GM12878 (cell line): ENCODE results near the gene RIPOR3. TPM values are rescaled to one million over a fixed set of nuclear protein-coding genes. Genes with fewer than 3 reads are reported as not detected.

Experiments used
- ATAC-seq: fragments of 200-7000 bp; cut with Tn5 transposase; 3 replicates; pipeline ENCODE4 v1.9.1; 2020; ENCODE audit warnings: mild to moderate bottlenecking, moderate library complexity
- BruUV-seq: library from RNA; stranded (reverse); fragments of 400-500 nt; replicated peaks from 2 replicates; lab custom pipeline; 2021; lab: Mats Ljungman, UMichigan
- CTCF ChIA-PET: fragments of 300-600 bp; sonication (Branson Sonifier 250); formaldehyde crosslinking; extraction: SDS; loops from one replicate; lab custom pipeline; 2021; ENCODE audit warnings: inconsistent platforms; lab: Yijun Ruan, JAX
- POLR2A ChIA-PET: fragments of 350-600 bp; formaldehyde crosslinking; extraction: SDS; loops from one replicate; lab custom pipeline; 2021; ENCODE audit warnings: inconsistent platforms; lab: Charles Lee
- RAD21 ChIA-PET: fragments of 300-600 bp; sonication (Branson Sonifier 250); formaldehyde crosslinking; loops from one replicate; lab custom pipeline; 2023; ENCODE audit warnings: antibody characterized with exemption; ENCODE audit not compliant: unreplicated experiment; lab: Charles Lee
- SMC1A ChIA-PET: fragments of 300-600 bp; sonication (Branson Sonifier 250); formaldehyde crosslinking; loops from one replicate; lab custom pipeline; 2023; ENCODE audit not compliant: unreplicated experiment, uncharacterized antibody; lab: Charles Lee
- DNase-seq: peaks from one replicate; pipeline ENCODE4 v3.0.0-alpha.2; 2011; ENCODE audit warnings: low read depth, low spot score
- FAIRE-seq: peaks from 3 replicates; lab custom pipeline; 2011; peaks lifted over from hg19 to GRCh38; lab: Jason Lieb, UNC
- H2AFZ ChIP-seq: 2 replicates; pipeline ENCODE4 v1.6.0; 2011; ENCODE audit warnings: low read depth, low read length, control low read depth; ENCODE audit not compliant: control insufficient read depth
- H3K27ac ChIP-seq: 2 replicates; pipeline ENCODE4 v1.5.1; 2011; ENCODE audit warnings: control low read depth; ENCODE audit not compliant: control insufficient read depth, insufficient read depth
- H3K27me3 ChIP-seq, 2 experiments: replicated peaks in 1 of 2; 2 replicates each; pipeline versions ENCODE4 v1.6.0 to v1.6.1; 2011; ENCODE audit warnings: low read length in 1 of 2; ENCODE audit not compliant: control insufficient read depth in 2 of 2, insufficient read depth in 2 of 2
- H3K36me3 ChIP-seq, 2 experiments: 2 replicates each; pipeline ENCODE4 v1.5.1; 2011; ENCODE audit warnings: low read length in 1 of 2; ENCODE audit not compliant: control insufficient read depth in 2 of 2, insufficient read depth in 2 of 2
- H3K4me1 ChIP-seq: 2 replicates; pipeline ENCODE4 v1.6.1; 2011; ENCODE audit warnings: mild to moderate bottlenecking, low read length, moderate library complexity, mixed read lengths; ENCODE audit not compliant: control insufficient read depth, insufficient read depth
- H3K4me2 ChIP-seq: 2 replicates; pipeline ENCODE4 v1.6.0; 2011; ENCODE audit warnings: control low read depth; ENCODE audit not compliant: control insufficient read depth, insufficient read depth
- H3K4me3 ChIP-seq: fragments of 200-600 bp; sonication (generic); 2 replicates; pipeline ENCODE4 v1.5.1; 2016
- H3K79me2 ChIP-seq: 2 replicates; pipeline ENCODE4 v1.6.0; 2011; ENCODE audit warnings: low read length; ENCODE audit not compliant: control insufficient read depth, insufficient read depth
- H3K9ac ChIP-seq: 2 replicates; pipeline ENCODE4 v1.8.0; 2011; ENCODE audit warnings: low read length, control low read depth, mixed read lengths; ENCODE audit not compliant: control insufficient read depth, insufficient read depth
- H3K9me3 ChIP-seq: replicated peaks from 3 replicates; pipeline ENCODE4 v1.5.1; 2011; ENCODE audit warnings: mild to moderate bottlenecking, low read length; ENCODE audit not compliant: control insufficient read depth, insufficient read depth
- H4K20me1 ChIP-seq: 2 replicates; pipeline ENCODE4 v1.6.0; 2011; ENCODE audit not compliant: control insufficient read depth, insufficient read depth
- BACH1 ChIP-seq: fragments of 450-650 bp; IDR thresholded peaks from 2 replicates; pipeline ENCODE4 v1.6.1; 2017; ENCODE audit warnings: mild to moderate bottlenecking, borderline replicate concordance
- CBX5 ChIP-seq: sonication (generic); IDR thresholded peaks from 2 replicates; pipeline ENCODE4 v1.6.1; 2016; ENCODE audit warnings: low read depth, moderate library complexity, mild to moderate bottlenecking, inconsistent platforms
- CTCF ChIP-seq, 3 experiments: IDR thresholded peaks in 2 of 3; conservative IDR thresholded peaks in 1 of 3; 2 replicates each; pipeline ENCODE4 v1.5.1; 2011; ENCODE audit warnings: low read depth in 3 of 3, low read length in 3 of 3, mild to moderate bottlenecking in 3 of 3, control low read depth in 2 of 3, moderate library complexity in 2 of 3, inconsistent platforms in 1 of 3, mixed read lengths in 1 of 3; ENCODE audit not compliant: control insufficient read depth in 2 of 3, insufficient read depth in 1 of 3; ENCODE audit errors: extremely low read depth in 1 of 3
- ETV6 ChIP-seq, 2 experiments: fragments of 450-650 bp in 1 of 2; IDR thresholded peaks in 1 of 2; conservative IDR thresholded peaks in 1 of 2; 2 replicates each; pipeline ENCODE4 v1.6.1; 2014; ENCODE audit warnings: antibody characterized with exemption in 1 of 2, borderline replicate concordance in 1 of 2, low read depth in 1 of 2, mild to moderate bottlenecking in 1 of 2, moderate library complexity in 1 of 2
- FOS ChIP-seq: IDR thresholded peaks from 3 replicates; pipeline ENCODE4 v1.6.1; 2011; ENCODE audit warnings: borderline replicate concordance; ENCODE audit not compliant: insufficient read length; ENCODE audit errors: extremely low read depth
- HDAC2 ChIP-seq: fragments of 200-600 bp; sonication (generic); IDR thresholded peaks from 2 replicates; pipeline ENCODE4 v1.6.1; 2017
- IRF5 ChIP-seq: fragments of 450-650 bp; IDR thresholded peaks from 2 replicates; pipeline ENCODE4 v1.6.1; 2017; ENCODE audit warnings: borderline replicate concordance
- PML ChIP-seq: IDR thresholded peaks from 2 replicates; pipeline ENCODE4 v1.6.1; 2012; ENCODE audit warnings: low read length, inconsistent platforms
- POLR2AphosphoS2 ChIP-seq: IDR thresholded peaks from 2 replicates; pipeline ENCODE4 v1.6.1; 2011; ENCODE audit warnings: low read depth, mild to moderate bottlenecking, low read length, improper control_type of control experiment, moderate library complexity
- POLR2AphosphoS5 ChIP-seq: IDR thresholded peaks from 2 replicates; pipeline ENCODE4 v1.6.1; 2011; ENCODE audit warnings: mild to moderate bottlenecking, low read length, inconsistent platforms
- SKIL ChIP-seq: fragments of 450-650 bp; IDR thresholded peaks from 2 replicates; pipeline ENCODE4 v1.6.1; 2017; ENCODE audit warnings: mild to moderate bottlenecking, low read depth, inconsistent platforms; ENCODE audit not compliant: poor library complexity, severe bottlenecking
- TBL1XR1 ChIP-seq: IDR thresholded peaks from 2 replicates; pipeline ENCODE4 v1.6.1; 2012; ENCODE audit warnings: low read depth, low read length, improper control_type of control experiment
- TCF7 ChIP-seq: IDR thresholded peaks from 2 replicates; pipeline ENCODE4 v1.6.1; 2014; ENCODE audit warnings: antibody characterized with exemption, borderline replicate concordance
- USF1 ChIP-seq: IDR thresholded peaks from 2 replicates; pipeline ENCODE4 v1.6.1; 2011; ENCODE audit warnings: borderline replicate concordance, low read depth, mild to moderate bottlenecking, moderate library complexity, mixed read lengths, low read length; ENCODE audit not compliant: insufficient read depth; ENCODE audit errors: extremely low read length
- WRNIP1 ChIP-seq: IDR thresholded peaks from 2 replicates; pipeline ENCODE4 v1.6.1; 2011; ENCODE audit warnings: low read depth, low read length, improper control_type of control experiment, borderline replicate concordance
- WGBS: methylation state at CpG from one replicate; pipeline ENCODE4 v1.1.6; 2016; ENCODE audit warnings: low lambda C conversion rate; ENCODE audit not compliant: insufficient replicate concordance, insufficient coverage; ENCODE audit errors: missing lambda C conversion rate; 5-methylcytosine and 5-hydroxymethylcytosine counted together
- in situ Hi-C: fragments of 300-500 bp; cut with MboI; formaldehyde crosslinking; loops from 9 replicates; pipeline ENCODE4 v1.14.3; 2018; ENCODE audit warnings: mixed read lengths
- intact Hi-C: fragments of 100-400 bp; cut with micrococcal nuclease; formaldehyde crosslinking; loops from one replicate; pipeline ENCODE4 v1.14.2; 2022; ENCODE audit not compliant: unreplicated experiment
- polyA plus RNA-seq, 11 experiments: library from polyadenylated mRNA; depleted of rRNA in 4 of 11; unstranded in 6 of 11; stranded (reverse) in 5 of 11; fragments of >200 nt; fragmentation: Nextera tagmentation in 4 of 11; fragmentation: Illumina TruSeq in 1 of 11; extraction: Ambion mirVana in 4 of 11; extraction: Trizol in 1 of 11; gene quantifications; 1 replicate in 1 of 11; 2 replicates in 10 of 11; pipeline versions ENCODE4 v1.2.1 to v1.2.3, GENCODE V29; 2011 to 2016; ENCODE audit warnings: inconsistent platforms in 2 of 11, missing spikeins in 2 of 11, low read depth in 1 of 11
- total RNA-seq, 4 experiments: library from RNA; depleted of rRNA in 3 of 4; stranded (reverse); fragments of >200 nt in 3 of 4; fragmentation: Illumina TruSeq in 1 of 4; extraction: Trizol in 1 of 4; gene quantifications; 2 replicates each; pipeline versions ENCODE4 v1.2.1 to v1.2.3, GENCODE V29; 2013 to 2021

Gene RIPOR3
- total and polyA plus RNA-seq, 10 of the 15 experiments (the other 5 are each of a cell fraction or from before 2014, with no cell fraction given) = 0.04 to 0.55 (median 0.12) TPM; not detected in 6

GRCh38 chr20:50629670-50630045 is 61.7 kb downstream of the RIPOR3 start:
- no peak overlapping the region for H3K27ac ChIP-seq
- H3K9ac ChIP-seq = no peak overlapping the region
- CTCF ChIA-PET = interaction anchor here (0.6 kb wide), 1 partner anchor 53 kb away, joined by 3 read pairs; no protein-coding TSS in a partner anchor
- H3K27me3 ChIP-seq = no peaks in the 10 kb centered on the region; a peak in 2 of 4 replicates
- no peaks in the 10 kb centered on the region for H3K79me2 ChIP-seq
- RAD21 ChIA-PET = no interaction called here
- H3K9me3 ChIP-seq = no peaks in the 10 kb centered on the region
- DNase-seq = no peak
- in situ Hi-C loops (no loop called here), intact Hi-C loops (loop anchor here (10.0 kb wide), 1 partner anchor 115 kb away; no protein-coding TSS in a partner anchor)
- POLR2A ChIA-PET = no interaction called here
- SMC1A ChIA-PET = no interaction called here
- no peaks in the 10 kb centered on the region for H4K20me1 ChIP-seq
- BruUV-seq = no TSS peak
- 37% methylated on average over 7 of the region's 7 CpGs for WGBS
- H3K36me3 ChIP-seq = no peaks in the 10 kb centered on the region
- FAIRE-seq = no peak
- H2AFZ ChIP-seq = no peak overlapping the region
- H3K4me1 ChIP-seq = no peaks in the 10 kb centered on the region
- ATAC-seq = no peak
- H3K4me2 ChIP-seq = no peak overlapping the region
- no peak overlapping the region for H3K4me3 ChIP-seq
- TF ChIP-seq PML (no peak), SKIL (no peak), CBX5 (no peak), BACH1 (no peak), USF1 (no peak), ETV6 (conservative IDR thresholded peaks at IDR 0.05 in 1 of 2, IDR thresholded peaks at IDR 0.05 in 1 of 2; ENCODE audit: borderline replicate concordance in 1 of 2, low read depth in 1 of 2) (no peak), CTCF (IDR thresholded peaks at IDR 0.05 in 2 of 3, conservative IDR thresholded peaks at IDR 0.05 in 1 of 3; ENCODE audit: control insufficient read depth in 2 of 3, extremely low read depth in 1 of 3, insufficient read depth in 1 of 3, low read depth in 3 of 3, low read length in 3 of 3) (no peak), TCF7 (no peak), HDAC2 (no peak), POLR2AphosphoS2 (no peak), FOS (no peak), WRNIP1 (no peak), TBL1XR1 (no peak), IRF5 (no peak), POLR2AphosphoS5 (no peak)
